Astrocyte of the spinal cord (primary cell): Measurements from ENCODE around the gene IMPDH1.
A peak's percentile ranks its signal among the peaks of the same experiment; 100 is the strongest.

ENCODE experiments used
- DNase-seq: peaks from one replicate; pipeline ENCODE4 v3.0.0; 2011; ENCODE audit warnings: low read depth, low spot score
- H3K4me3 ChIP-seq: 2 replicates; pipeline ENCODE4 v1.5.1; 2011; ENCODE audit warnings: low read depth, mild to moderate bottlenecking, low read length, moderate library complexity
- in situ Hi-C: cut with HindIII; loops from 2 replicates; pipeline ENCODE4 v1.10.0; 2017; ENCODE audit warnings: low sequenced_read_pairs
- TF ChIP-seq, protein P1 (sequence below): IDR thresholded peaks from 2 replicates; pipeline ENCODE4 v1.5.1; 2012; ENCODE audit warnings: low read depth, mild to moderate bottlenecking, low read length, inconsistent platforms

The IMPDH1 gene

DNA sequence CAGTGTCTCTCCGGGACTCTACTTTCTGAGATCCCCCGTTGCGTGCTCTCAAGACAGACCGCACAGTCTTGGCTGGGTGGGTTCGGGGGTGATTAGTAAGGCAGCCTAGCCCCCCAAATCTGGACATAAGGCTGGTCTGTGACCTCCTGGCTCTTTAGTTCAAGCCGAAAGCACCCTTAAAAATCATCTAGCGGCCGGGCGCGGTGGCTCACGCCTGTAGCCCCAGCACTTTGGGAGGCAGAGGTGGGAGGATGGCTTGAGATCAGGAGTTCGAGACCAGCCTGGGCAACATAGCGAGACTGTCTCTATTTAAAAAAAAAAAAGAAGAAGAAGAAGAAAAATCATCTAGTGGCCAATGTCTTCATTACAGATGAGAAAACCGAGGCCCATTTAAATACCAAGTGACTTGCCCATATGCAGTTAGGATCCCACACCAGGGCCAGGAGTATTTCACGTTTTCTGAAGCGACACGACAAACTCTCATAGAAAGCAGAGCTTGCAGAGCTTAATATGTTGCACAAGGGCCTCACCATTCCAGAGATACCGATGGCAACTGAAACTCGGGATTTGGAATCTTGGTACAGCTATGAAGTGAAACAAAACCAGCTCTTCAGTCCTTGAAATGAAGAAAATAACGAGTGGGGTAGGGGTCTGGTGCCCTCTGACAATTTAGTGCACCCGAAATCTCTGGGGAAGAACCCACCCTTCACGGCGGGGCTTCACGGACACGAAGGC is 45.2 kb upstream of the IMPDH1 start:
- peak overlapping the region; percentile 93 for H3K4me3 ChIP-seq
- TF ChIP-seq, protein P1, sequence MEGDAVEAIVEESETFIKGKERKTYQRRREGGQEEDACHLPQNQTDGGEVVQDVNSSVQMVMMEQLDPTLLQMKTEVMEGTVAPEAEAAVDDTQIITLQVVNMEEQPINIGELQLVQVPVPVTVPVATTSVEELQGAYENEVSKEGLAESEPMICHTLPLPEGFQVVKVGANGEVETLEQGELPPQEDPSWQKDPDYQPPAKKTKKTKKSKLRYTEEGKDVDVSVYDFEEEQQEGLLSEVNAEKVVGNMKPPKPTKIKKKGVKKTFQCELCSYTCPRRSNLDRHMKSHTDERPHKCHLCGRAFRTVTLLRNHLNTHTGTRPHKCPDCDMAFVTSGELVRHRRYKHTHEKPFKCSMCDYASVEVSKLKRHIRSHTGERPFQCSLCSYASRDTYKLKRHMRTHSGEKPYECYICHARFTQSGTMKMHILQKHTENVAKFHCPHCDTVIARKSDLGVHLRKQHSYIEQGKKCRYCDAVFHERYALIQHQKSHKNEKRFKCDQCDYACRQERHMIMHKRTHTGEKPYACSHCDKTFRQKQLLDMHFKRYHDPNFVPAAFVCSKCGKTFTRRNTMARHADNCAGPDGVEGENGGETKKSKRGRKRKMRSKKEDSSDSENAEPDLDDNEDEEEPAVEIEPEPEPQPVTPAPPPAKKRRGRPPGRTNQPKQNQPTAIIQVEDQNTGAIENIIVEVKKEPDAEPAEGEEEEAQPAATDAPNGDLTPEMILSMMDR, result no peak
- DNase-seq, result no peak
- in situ Hi-C loops, result no loop called here

GRCh38 chr7:128453836-128454804 is 44.3 kb upstream of the IMPDH1 start:
- H3K4me3 ChIP-seq, result no peak overlapping the region
- TF ChIP-seq, protein P1, result no peak
- in situ Hi-C loops, result no loop called here
- peak; percentile 90 for DNase-seq

DNA sequence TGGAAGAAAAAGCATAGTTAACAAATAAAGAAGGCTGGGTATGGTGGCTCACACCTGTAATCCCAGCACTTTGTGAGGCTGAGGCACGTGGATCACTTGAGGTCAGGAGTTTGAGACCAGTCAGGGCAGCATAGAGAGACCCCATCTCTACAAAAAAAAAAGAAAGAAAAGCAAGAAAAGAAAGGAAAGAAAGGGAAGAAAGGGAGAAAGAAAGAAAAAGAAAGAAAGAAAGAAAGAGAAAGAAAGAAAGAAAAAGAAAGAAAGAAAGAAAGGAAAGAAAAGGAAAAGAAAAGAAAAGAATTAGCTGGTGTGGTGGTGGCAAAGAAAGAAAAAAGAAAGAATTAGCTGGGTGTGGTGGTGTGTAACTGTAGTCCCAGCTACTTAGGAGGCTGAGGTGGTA is 42.8 kb upstream of the IMPDH1 start:
- DNase-seq, result no peak
- in situ Hi-C loops, result no loop called here
- TF ChIP-seq, protein P1, result no peak

DNA sequence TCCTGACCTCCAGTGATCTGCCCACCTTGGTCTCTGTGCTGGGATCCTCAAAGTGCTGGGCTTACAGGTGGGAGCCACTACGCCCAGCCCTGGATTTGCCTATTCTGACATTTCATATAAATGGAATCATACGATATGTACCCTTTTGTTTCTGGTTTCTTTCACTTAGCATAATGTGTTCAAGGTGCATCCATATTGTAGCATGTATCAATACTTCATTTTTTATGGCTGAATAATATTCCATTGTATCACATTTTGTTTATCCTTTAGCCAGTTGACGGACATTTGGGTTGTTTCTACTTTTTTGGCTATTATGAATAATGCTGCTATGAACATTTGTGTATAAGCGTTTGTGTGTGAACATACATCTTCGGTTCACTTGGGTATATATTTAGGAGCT is 41.1 kb upstream of the IMPDH1 start:
- TF ChIP-seq, protein P1, result no peak
- no peak overlapping the region for H3K4me3 ChIP-seq
- in situ Hi-C loops, result no loop called here
- DNase-seq, result no peak

More for the DNA sequence above, 42.8 kb upstream of the IMPDH1 start:
- no peak overlapping the region for H3K4me3 ChIP-seq

DNA sequence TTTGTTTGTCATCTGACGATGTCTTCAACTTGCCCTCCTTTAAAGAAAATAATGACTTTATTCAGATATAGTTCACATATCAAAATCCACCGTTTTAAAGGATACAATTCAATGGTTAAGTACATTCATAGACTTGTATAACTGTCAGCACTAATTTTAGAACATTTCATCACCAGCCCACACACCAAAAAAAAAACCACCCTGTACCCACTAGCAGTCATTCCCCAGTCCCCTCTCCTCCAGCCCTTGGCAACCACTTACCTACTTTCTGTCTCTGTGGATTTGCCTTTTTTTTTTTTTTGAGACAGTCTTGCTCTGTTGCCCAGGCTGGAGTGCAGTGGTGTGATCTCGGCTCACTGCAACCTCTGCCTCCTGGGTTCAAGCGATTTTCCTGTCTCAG is 40.6 kb upstream of the IMPDH1 start:
- no peak for DNase-seq
- in situ Hi-C loops, result no loop called here
- H3K4me3 ChIP-seq, result no peak overlapping the region
- TF ChIP-seq, protein P1, result no peak

- in situ Hi-C loops, result no loop called here
- DNase-seq, result no peak
- H3K4me3 ChIP-seq, result no peak overlapping the region
- TF ChIP-seq, protein P1, result no peak
Measured at GRCh38 chr7:128448751-128449302, 39.0 kb upstream of the IMPDH1 start.
